Stomach smooth muscle (tissue), 2 donors: ENCODE measurements around the gene PHF1.

Experiments used
- H3K27ac ChIP-seq: one replicate; pipeline ENCODE4 v1.7.0; 2013; ENCODE audit warnings: mild to moderate bottlenecking, low read length, inconsistent platforms
- H3K27me3 ChIP-seq, 2 donors: one replicate each; pipeline ENCODE4 v1.7.0; 2013; ENCODE audit warnings: low read length in 2 of 2; ENCODE audit not compliant: insufficient read depth in 2 of 2, control insufficient read depth in 1 of 2
- H3K36me3 ChIP-seq, 2 donors: one replicate each; pipeline ENCODE4 v1.7.0; 2013; ENCODE audit warnings: low read length in 2 of 2; ENCODE audit not compliant: control insufficient read depth in 2 of 2, insufficient read depth in 2 of 2
- H3K4me1 ChIP-seq: one replicate; pipeline ENCODE4 v1.7.0; 2013; ENCODE audit warnings: low read length; ENCODE audit not compliant: control insufficient read depth, insufficient read depth
- H3K4me3 ChIP-seq, 2 donors: one replicate each; pipeline ENCODE4 v1.7.0; 2013; ENCODE audit warnings: low read length in 2 of 2
- H3K9ac ChIP-seq, 2 donors: one replicate each; pipeline ENCODE4 v1.7.0; 2013; ENCODE audit warnings: low read length in 2 of 2, mild to moderate bottlenecking in 1 of 2
- H3K9me3 ChIP-seq, 2 donors: one replicate each; pipeline ENCODE4 v1.7.0; 2013; ENCODE audit warnings: low read length in 2 of 2; ENCODE audit not compliant: control insufficient read depth in 2 of 2
- donor health status: healthy.
- donor health status: Pancreatic carcinoma.

Gene PHF1

GRCh38 chr6:33434961-33435360, 24.1 kb downstream of the PHF1 start:
- no peak overlapping the region for H3K4me3 ChIP-seq
- no peaks in the 10 kb centered on the region for H3K9me3 ChIP-seq
- peaks cover 42% of the 10 kb centered on the region for H3K4me1 ChIP-seq
- peaks cover 23 to 33% of the 10 kb centered on the region in 2 donors for H3K36me3 ChIP-seq
- no peaks in the 10 kb centered on the region for H3K27me3 ChIP-seq
- H3K27ac ChIP-seq, result no peak overlapping the region
- no peak overlapping the region for H3K9ac ChIP-seq

DNA sequence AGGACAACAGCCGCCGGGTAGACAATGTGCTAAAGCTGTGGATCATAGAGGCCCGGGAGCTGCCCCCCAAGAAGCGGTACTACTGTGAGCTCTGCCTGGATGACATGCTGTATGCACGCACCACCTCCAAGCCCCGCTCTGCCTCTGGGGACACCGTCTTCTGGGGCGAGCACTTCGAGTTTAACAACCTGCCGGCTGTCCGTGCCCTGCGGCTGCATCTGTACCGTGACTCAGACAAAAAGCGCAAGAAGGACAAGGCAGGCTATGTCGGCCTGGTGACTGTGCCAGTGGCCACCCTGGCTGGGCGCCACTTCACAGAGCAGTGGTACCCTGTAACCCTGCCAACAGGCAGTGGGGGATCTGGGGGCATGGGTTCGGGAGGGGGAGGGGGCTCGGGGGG, 26.9 kb downstream of the PHF1 start:
- Histone ChIP-seq H3K36me3 (peaks cover 36 to 47% of the 10 kb centered on the region in 2 donors), H3K27ac (no peak overlapping the region), H3K9ac (no peak overlapping the region), H3K4me3 (no peak overlapping the region), H3K4me1 (peaks cover 18% of the 10 kb centered on the region), H3K27me3 (no peaks in the 10 kb centered on the region), H3K9me3 (no peaks in the 10 kb centered on the region)

GRCh38 chr6:33438978-33439594, 28.3 kb downstream of the PHF1 start:
- H3K9me3 ChIP-seq, result no peaks in the 10 kb centered on the region
- peaks cover 6% of the 10 kb centered on the region for H3K4me1 ChIP-seq
- H3K27me3 ChIP-seq, result no peaks in the 10 kb centered on the region
- no peak overlapping the region for H3K4me3 ChIP-seq
- H3K27ac ChIP-seq, result no peak overlapping the region
- no peak overlapping the region for H3K9ac ChIP-seq
- H3K36me3 ChIP-seq, result peaks cover 39 to 52% of the 10 kb centered on the region in 2 donors

GRCh38 chr6:33439956-33440648, 29.3 kb downstream of the PHF1 start:
- H3K4me1 ChIP-seq, result no peaks in the 10 kb centered on the region
- no peak overlapping the region for H3K9ac ChIP-seq
- H3K27ac ChIP-seq, result no peak overlapping the region
- H3K36me3 ChIP-seq, result peaks cover 48 to 61% of the 10 kb centered on the region in 2 donors
- no peaks in the 10 kb centered on the region for H3K27me3 ChIP-seq
- no peak overlapping the region for H3K4me3 ChIP-seq
- H3K9me3 ChIP-seq, result no peaks in the 10 kb centered on the region

DNA sequence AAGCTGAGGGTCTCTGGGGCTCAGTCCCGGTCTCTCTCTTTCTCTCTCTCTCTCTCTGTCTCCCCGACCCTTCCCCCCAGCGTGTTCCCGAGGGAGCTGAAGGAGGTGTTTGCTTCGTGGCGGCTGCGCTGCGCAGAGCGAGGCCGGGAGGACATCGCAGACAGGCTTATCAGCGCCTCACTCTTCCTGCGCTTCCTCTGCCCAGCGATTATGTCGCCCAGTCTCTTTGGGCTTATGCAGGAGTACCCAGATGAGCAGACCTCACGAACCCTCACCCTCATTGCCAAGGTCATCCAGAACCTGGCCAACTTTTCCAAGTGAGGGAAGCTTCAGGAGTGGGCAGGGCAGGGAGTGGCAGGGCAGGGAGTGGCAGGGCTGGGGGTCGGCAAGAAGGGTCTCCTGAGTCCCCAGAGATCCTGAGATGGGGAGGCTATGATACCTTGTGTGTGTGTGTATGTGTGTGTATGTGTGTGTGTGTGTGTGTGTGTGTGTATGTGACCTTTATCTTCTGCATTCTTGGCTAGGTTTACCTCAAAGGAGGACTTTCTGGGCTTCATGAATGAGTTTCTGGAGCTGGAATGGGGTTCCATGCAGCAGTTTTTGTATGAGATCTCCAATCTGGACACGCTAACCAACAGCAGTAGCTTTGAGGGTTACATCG, 30.0 kb downstream of the PHF1 start:
- Histone ChIP-seq H3K27me3 (no peaks in the 10 kb centered on the region), H3K4me3 (no peak overlapping the region), H3K9ac (no peak overlapping the region), H3K4me1 (no peaks in the 10 kb centered on the region), H3K9me3 (no peaks in the 10 kb centered on the region), H3K27ac (no peak overlapping the region), H3K36me3 (peaks cover 42 to 57% of the 10 kb centered on the region in 2 donors)

DNA sequence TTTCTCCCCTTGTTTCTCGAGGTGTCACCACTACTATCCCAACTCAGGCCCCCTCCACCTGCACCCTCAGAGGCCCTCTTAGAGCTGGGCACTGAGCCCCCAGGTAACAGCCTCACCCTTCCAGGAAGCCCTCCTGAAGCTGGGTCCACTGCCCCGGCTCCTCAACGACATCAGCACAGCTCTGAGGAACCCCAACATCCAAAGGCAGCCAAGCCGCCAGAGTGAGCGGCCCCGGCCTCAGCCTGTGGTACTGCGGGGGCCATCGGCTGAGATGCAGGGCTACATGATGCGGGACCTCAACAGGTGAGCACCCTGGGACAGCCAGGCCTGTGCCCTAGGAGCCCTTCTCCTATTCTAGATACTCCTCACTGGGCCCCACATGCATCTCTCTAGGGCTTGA, 30.6 kb downstream of the PHF1 start:
- Histone ChIP-seq H3K9ac (no peak overlapping the region), H3K4me3 (no peak overlapping the region), H3K9me3 (no peaks in the 10 kb centered on the region), H3K36me3 (peaks cover 48 to 57% of the 10 kb centered on the region in 2 donors), H3K4me1 (no peaks in the 10 kb centered on the region), H3K27me3 (no peaks in the 10 kb centered on the region), H3K27ac (no peak overlapping the region)

DNA sequence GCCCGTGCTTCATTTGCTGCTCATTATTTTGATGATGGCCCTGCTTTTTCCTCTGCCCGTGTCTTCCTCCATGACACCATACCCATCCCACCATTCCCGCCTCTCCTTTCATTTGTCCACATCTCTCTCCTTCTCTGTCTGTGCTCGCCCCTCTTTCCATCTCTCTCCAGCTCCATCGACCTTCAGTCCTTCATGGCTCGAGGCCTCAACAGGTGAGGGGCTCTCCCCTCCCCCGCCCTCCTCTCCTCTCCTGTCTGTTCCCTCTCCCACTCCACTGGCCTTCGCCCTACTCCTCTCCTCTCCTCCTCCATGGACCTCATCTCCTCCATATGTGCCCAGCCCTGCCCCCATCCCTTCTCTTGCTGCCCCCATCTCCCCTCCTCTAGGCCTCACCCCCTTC, 31.5 kb downstream of the PHF1 start:
- Histone ChIP-seq H3K36me3 (peaks cover 44 to 55% of the 10 kb centered on the region in 2 donors), H3K4me3 (no peak overlapping the region)

GRCh38 chr6:33443025-33443424, 32.2 kb downstream of the PHF1 start:
- Histone ChIP-seq H3K4me3 (no peak overlapping the region), H3K9me3 (no peaks in the 10 kb centered on the region), H3K4me1 (no peaks in the 10 kb centered on the region), H3K9ac (no peak overlapping the region), H3K27me3 (no peaks in the 10 kb centered on the region), H3K27ac (no peak overlapping the region), H3K36me3 (peaks cover 46 to 55% of the 10 kb centered on the region in 2 donors)

More for the DNA sequence above, 31.5 kb downstream of the PHF1 start:
- no peaks in the 10 kb centered on the region for H3K4me1 ChIP-seq
- H3K9ac ChIP-seq, result no peak overlapping the region
- H3K27me3 ChIP-seq, result no peaks in the 10 kb centered on the region
- no peaks in the 10 kb centered on the region for H3K9me3 ChIP-seq
- no peak overlapping the region for H3K27ac ChIP-seq

DNA sequence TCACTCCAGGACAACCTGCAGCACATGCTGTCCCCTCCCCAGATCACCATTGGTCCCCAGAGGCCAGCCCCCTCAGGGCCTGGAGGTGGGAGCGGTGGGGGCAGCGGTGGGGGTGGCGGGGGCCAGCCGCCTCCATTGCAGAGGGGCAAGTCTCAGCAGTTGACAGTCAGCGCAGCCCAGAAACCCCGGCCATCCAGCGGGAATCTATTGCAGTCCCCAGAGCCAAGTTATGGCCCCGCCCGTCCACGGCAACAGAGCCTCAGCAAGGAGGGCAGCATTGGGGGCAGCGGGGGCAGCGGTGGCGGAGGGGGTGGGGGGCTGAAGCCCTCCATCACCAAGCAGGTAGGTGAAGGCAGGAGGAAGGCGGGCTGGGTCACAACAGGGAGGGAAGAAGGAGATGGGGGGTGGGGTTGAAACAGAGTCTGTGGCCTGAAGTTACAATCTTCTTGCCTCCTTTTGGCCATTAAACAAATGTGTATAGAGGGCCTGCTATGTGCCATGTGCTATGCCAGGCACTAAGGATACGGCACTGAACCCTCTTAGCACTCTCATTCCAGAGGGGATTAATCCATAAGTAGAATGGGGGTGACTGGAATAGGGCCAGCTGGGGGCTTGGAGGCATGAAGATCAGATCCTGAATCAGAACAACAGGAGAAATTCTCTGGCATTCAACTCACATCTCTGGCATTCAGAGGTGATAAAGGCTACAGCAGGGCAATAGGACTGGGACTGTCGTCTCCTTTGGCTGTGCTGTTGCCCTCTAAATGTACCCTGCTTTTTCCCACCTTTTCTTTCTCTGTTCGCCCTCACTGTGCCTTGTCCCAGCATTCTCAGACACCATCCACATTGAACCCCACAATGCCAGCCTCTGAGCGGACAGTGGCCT, 33.0 kb downstream of the PHF1 start:
- no peak overlapping the region for H3K4me3 ChIP-seq
- H3K9me3 ChIP-seq, result no peaks in the 10 kb centered on the region
- peaks cover 41 to 48% of the 10 kb centered on the region in 2 donors for H3K36me3 ChIP-seq
- H3K27me3 ChIP-seq, result no peaks in the 10 kb centered on the region
- H3K4me1 ChIP-seq, result no peaks in the 10 kb centered on the region
- no peak overlapping the region for H3K9ac ChIP-seq
- no peak overlapping the region for H3K27ac ChIP-seq

DNA sequence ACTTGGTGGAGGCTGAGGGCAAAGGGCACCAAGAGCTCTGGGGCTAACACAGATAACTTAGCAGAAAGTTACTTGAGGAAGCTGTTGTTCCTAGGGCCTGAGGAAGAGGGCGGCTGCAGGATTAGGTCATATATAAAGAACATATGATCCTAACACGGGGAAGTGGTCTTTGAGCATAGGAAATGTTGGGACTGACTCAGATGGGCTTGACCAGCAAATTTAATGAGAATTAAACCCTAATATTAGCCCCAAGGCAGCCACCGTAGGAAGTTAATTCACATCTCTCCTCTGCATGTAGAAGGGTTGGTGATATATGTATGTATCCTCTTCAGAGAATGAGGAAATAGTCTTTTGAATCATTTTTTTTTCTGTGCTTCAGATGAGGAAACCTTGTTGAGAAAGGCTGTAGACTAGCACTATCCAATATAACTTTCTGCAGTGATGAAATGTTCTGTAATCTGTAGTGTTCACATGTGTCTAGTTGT, 34.3 kb downstream of the PHF1 start:
- Histone ChIP-seq H3K27me3 (no peaks in the 10 kb centered on the region), H3K36me3 (peaks cover 38 to 49% of the 10 kb centered on the region in 2 donors), H3K27ac (no peak overlapping the region), H3K9ac (no peak overlapping the region), H3K9me3 (no peaks in the 10 kb centered on the region), H3K4me1 (no peaks in the 10 kb centered on the region), H3K4me3 (no peak overlapping the region)
